Coronary artery (tissue), 2 donors: ENCODE measurements around the gene CUL9.

Experiments
- DNase-seq: peaks from one replicate; pipeline ENCODE4 v3.0.0-alpha.2; 2017; ENCODE audit warnings: low spot score
- H3K27ac ChIP-seq, 2 donors: fragments of 200-600 bp; sonication (generic); one replicate each; pipeline ENCODE4 v1.5.1; 2016 to 2019
- H3K4me3 ChIP-seq: fragments of 200-600 bp; sonication (generic); 2 replicates; pipeline ENCODE4 v1.5.1; 2016; ENCODE audit warnings: mild to moderate bottlenecking, moderate library complexity
- CTCF ChIP-seq: fragments of 200-600 bp; sonication (generic); IDR thresholded peaks from one replicate; pipeline ENCODE4 v1.5.1; 2019; ENCODE audit warnings: antibody characterized with exemption

CUL9 gene

DNA sequence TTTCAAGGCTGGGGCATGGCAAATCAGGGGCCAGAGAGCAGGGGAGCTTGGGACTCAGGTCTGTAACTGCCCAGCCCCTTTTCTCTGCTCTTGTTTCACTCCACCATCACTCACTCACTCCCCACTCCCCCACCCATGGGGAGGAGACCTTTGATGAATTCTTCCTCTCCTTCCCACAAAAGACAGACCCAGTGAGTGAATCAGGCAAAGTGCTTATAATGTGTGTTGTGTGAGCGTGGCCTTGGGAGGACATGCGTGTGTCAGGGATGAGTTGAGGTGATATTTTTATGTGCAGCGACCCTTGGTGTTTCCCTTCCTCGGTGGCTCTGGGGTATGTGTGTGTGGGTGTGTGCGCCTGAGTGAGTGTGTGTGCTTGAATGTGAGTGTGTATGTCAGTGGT, 1.0 kb upstream of the CUL9 start:
- H3K4me3 ChIP-seq, result no peak overlapping the region
- H3K27ac ChIP-seq, result peak overlapping the region in 1 of 2 donors; percentile 13
- TF ChIP-seq CTCF, result no peak
- DNase-seq, result no peak

GRCh38 chr6:43181621-43181941, 415 bp upstream of the CUL9 start:
- Histone ChIP-seq H3K4me3 (peak overlapping the region; percentile 81), H3K27ac (peak overlapping the region; percentile 71 to 85)
- DNase-seq, result no peak
- no peak for TF ChIP-seq CTCF

DNA sequence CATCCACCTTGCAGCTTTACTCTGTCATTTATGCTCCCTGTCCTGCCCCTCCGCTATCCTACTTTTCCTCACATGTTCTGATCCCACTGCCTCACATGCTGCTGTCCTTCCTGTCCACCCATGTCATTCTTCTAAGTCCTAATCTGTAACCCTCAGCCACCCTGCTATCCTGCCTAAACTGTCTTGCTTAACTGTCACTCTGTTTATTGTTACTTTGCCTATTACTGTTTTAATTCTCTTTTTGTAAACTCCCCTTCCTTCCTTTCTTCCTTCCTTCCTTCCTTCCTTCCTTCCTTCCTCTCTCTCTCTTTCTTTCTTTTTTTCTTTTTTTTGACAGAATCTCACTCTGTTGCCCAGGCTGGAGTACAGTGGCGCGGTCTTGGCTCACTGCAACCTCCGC, 1.4 kb downstream of the CUL9 start:
- Histone ChIP-seq H3K27ac (peak overlapping the region in 1 of 2 donors; percentile 85), H3K4me3 (no peak overlapping the region)
- no peak for TF ChIP-seq CTCF
- no peak for DNase-seq

DNA sequence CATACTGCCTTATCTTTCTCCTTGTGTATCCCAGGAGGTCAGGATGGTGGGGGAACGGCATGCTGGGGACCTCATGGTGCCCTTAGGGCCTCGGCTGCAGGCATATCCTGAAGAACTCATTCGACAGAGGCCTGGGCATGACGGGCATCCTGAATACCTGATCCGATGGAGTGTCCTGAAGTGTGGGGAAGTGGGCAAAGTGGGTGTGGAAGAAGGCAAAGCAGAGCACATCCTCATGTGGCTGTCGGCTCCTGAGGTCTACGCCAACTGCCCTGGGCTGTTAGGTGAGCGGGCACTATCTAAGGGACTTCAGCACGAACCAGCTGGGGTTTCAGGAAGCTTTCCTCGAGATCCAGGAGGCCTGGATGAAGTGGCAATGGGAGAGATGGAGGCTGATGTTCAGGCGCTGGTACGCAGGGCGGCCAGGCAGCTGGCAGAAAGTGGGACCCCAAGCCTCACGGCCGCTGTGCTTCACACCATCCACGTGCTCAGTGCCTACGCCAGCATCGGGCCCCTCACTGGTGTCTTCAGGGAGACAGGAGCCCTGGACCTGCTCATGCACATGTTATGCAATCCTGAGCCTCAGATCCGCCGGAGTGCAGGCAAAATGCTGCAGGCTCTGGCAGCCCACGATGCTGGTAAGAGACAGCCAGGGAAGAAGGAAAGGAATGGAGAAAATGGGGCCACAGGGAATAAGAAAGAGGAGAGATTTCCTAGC, 2.4 kb downstream of the CUL9 start:
- no peak for DNase-seq
- no peak for TF ChIP-seq CTCF
- H3K27ac ChIP-seq, result no peak overlapping the region
- H3K4me3 ChIP-seq, result no peak overlapping the region

- DNase-seq, result no peak
- H3K27ac ChIP-seq, result no peak overlapping the region
Observed at GRCh38 chr6:43185391-43185985, 3.5 kb downstream of the CUL9 start.

DNA sequence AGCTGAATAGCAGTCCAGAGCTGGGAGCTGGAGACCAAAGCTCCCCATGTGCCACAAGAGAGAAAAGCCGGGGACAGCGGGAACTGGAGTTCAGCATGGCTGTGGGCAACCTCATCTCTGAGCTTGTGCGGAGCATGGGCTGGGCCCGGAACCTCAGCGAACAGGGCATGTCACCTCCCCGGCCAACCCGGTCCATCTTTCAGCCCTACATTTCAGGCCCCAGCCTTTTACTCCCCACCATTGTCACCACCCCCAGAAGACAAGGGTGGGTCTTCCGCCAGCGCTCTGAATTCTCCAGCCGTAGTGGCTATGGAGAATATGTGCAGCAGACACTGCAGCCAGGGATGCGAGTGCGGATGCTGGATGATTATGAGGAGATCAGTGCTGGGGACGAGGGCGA, 4.0 kb downstream of the CUL9 start:
- no peak for TF ChIP-seq CTCF
- DNase-seq, result no peak
- Histone ChIP-seq H3K4me3 (no peak overlapping the region), H3K27ac (no peak overlapping the region)

More at GRCh38 chr6:43185391-43185985, 3.5 kb downstream of the CUL9 start:
- H3K4me3 ChIP-seq, result no peak overlapping the region
- TF ChIP-seq CTCF, result no peak

GRCh38 chr6:43186706-43187105, 4.7 kb downstream of the CUL9 start:
- Histone ChIP-seq H3K4me3 (no peak overlapping the region), H3K27ac (no peak overlapping the region)
- DNase-seq, result no peak
- TF ChIP-seq CTCF, result no peak
